Measurements from ENCODE around the gene HIVEP3.

HIVEP3 gene

DNA sequence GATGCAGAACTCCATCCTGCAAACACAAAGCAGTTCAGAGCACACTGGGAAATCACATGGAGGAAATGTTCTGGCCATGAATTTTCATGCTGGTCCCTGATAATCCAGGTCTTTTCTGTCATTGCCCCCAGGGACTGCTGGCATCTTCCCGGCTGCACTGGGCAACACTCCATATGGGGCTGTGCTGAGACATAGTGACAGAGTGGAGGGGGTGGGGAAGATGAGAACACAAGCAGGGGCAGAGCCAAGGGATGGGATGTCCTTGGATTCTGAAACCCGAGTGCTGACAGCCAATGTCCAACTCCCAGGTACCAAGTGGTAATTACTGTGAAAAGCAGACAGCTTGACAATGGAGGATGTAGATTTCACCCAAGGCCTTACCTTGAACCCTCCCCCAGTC lies 185.7 kb downstream of the HIVEP3 start:
- DNase-seq (ENCODE audit: low read depth in 3 of 3), result no peak

DNA sequence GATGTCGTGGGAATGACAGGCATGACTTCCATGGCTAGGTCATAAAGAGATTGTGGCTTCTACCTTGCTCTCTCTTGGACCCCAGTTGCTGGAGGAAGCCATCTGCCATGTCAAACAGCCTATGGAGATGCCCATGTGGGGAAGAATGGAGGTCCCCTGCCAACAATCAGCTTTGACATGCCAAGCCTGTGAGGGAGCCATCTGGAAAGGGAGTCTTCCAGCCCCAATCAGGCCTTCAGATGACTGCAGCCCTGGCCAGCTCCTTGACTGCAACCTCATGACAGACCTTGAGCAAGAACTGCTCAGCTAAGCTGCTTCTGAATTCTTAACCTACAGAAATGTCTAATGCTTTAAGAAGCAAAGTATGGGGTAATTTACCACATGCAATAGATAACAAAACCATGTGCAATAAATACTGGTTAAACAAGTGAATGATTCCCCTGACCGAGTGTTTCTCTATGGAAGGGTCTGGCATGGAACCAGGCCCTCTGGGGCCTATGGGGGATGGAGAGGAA lies 187.1 kb downstream of the HIVEP3 start:
- DNase-seq (ENCODE audit: low read depth in 3 of 3), result no peak

DNA sequence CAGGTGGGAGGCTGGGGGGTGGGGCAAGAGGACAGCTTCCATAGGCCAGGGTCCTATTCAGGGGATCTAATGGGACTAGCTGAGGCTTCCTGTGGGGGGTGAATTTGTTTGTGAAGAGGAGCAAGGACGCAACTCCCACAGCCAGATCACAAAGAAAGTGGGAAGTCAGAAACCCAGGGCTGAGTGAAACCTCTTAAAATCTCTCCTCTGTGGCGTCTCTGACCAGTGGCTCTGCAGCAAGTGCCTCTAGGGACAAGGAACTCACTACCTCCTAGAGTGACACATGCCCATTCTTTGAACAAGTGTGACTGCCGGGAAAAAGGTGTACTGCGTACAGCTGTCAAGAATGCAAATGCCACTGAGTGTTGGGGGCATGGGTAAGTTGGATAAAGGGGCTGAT lies 187.9 kb downstream of the HIVEP3 start:
- DNase-seq (ENCODE audit: low read depth in 3 of 3), result no peak

DNA sequence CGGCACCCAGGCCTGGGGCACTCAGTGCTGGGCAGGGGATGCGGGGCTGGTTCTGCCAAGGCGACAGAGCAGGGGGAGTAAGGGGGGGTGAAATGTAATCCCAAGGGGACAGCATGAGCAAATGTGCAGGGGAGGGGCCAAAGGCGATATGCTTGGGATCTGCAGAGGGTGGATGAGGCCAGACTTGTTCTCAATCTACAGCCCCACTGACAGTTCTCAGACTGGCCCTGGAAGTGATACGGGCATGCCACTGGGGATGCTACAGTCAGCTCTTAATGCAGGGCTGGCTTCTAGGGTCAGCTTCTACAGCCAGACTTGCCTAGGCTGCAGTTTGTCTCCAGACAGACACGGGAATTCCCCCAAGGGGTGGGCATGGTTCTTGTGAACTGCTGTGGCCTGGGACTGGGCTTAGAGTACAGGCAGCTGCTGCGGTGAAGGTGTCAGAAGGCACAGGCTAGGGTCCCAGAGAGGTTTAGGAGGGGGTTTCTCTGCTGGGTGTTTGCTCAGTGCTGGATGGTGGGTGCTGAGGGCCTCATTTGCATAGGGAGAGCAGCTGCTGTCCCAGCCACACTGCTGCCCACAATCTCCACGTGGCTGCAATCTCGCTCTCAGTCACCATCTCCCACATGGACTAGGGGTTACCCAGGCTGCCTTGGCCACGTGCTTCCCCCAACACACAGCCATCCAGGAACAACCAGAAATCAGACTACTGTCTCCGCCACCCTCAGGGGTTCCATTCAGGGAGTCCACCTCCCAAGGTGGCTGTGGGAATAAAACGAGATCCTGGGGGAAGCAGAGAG lies 190.1 kb downstream of the HIVEP3 start:
- peak in 1 of 3 experiments; percentile 30 for DNase-seq (ENCODE audit: low read depth in 3 of 3)

DNA sequence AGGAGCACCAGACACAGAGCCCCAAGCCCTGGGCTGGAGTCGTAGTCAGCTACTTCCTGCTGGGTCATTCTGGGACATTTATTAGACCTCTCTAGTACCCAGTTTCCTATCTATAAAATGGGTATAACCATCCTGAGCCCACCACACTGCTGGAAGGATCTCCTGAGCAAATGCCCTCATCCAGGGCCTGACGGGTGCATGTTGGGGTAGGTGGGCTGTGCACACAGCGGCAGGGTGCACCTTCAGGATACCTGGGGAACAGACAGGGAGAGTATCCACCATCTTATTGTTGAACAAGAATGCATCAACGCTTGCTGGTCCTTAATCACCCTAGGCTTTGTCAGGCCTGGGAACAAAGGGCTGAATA lies 191.0 kb downstream of the HIVEP3 start:
- DNase-seq (ENCODE audit: low read depth in 3 of 3), result no peak

DNA sequence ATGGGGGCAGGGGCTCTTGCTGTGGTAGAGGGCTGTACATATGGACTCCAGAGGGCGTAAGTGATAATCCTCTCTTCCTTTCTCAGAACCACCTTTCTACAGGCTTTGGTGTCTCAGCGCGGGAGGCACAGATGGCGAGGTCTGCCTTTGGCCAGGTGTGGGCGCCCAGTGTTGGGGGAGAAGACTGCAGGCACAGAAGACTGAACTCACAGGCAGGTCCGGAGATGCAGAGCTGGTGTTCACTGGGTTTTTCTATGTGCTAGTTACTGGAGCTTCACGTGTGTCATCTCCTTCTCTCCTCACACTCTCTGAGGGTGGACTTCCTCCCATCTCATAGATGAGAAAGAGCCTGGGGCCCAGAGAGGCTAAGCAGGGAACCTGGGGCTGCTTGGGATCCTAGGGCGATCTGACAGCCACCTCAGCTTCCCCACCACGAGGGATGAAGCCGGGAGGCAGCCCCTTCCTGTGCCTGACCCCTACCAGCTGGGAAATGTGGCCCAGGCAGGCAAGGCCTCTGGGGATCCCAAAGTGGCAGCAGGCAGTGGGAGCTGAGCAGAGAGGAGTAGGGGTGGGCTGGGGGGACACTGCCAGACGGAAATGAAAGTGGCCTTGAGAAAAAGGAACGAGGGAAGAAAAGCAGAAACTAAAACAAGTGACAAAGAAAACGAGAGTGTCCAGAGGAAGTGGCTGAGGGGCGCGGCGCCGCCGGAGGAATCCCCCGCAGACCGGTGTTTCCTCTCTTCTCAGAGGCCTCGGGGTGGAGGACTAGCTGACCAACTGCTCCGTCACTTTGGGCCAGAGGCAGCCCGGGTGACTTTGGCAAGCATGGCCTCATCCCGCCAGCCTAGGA lies 191.6 kb downstream of the HIVEP3 start:
- no peak for DNase-seq (ENCODE audit: low read depth in 3 of 3)

DNA sequence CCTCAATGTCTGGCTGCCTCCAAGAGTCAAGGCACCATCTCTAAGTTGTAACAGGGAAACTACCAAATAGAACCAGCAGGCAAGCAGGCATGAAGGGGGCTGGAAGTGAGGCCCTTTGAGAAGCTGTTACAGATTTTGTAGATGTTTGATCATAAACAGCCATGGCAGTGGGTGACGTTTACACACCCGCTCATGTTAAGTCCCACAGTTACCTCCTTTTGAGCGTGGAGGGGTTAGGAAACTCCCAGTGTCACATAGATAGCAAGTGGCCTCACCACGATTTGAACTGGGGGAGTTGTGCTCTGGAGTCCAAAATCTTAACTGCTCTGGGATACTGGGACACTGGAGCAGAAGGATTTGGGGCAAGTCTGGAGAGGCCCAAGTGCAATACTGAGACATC lies 192.4 kb downstream of the HIVEP3 start:
- DNase-seq (ENCODE audit: low read depth in 3 of 3), result no peak

DNA sequence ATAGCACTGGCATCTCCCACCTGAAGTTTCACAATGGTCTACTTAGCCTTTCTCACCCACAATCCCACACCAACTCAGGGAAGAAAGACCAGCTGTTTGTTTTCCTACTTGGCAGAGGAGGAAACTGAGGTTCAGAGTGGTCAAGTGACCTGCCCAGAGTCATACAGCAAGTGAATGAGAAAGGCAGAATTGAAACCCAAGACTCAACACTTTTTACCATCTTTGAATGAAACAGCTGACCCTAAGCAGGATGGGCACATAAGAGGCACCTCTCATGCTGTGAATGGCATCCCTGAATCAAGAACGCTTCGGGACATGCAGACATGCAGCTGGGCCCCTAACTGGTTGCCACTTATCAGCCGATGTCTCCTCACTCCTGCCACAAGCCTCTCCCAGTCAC lies 193.8 kb downstream of the HIVEP3 start:
- no peak for DNase-seq (ENCODE audit: low read depth in 3 of 3)

DNA sequence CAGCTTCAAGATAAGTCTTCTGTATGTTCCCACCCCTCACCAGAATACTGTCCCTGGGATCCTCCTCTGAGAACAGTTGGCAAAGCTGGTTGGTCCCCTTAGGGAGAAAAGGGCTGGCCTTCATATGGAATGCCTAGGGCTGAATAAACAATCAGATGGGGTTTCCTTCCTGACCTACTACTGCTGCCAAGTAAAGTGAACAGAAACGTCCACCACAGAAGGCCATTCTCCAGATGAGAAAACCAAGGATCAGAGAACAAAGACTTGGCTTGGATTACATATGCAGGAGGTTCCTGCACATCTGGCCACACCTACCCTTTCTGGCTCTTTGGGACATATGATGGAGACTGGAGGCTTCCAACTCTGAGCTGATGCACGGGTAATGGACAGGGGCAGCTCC lies 194.5 kb downstream of the HIVEP3 start:
- no peak for DNase-seq (ENCODE audit: low read depth in 3 of 3)

DNA sequence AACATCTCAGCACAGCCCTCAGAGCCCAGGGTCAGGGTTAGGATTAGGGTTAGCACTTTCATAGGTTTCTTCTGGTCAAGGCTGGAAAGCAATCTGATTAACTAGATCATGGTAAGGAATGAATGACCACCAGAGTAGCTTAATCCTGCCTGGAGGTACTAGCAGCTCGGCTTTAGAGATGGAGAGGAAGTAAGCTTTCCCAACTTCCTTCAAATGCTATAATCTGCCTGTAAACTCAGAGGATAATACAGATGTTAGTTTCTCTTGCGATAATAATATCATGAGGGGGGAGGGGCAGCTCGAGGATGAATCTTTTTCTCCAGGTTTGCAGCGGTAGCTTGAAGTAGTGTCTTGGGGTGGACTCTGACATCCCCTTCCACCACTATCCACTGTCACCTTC lies 194.9 kb downstream of the HIVEP3 start:
- DNase-seq (ENCODE audit: low read depth in 3 of 3), result no peak

DNA sequence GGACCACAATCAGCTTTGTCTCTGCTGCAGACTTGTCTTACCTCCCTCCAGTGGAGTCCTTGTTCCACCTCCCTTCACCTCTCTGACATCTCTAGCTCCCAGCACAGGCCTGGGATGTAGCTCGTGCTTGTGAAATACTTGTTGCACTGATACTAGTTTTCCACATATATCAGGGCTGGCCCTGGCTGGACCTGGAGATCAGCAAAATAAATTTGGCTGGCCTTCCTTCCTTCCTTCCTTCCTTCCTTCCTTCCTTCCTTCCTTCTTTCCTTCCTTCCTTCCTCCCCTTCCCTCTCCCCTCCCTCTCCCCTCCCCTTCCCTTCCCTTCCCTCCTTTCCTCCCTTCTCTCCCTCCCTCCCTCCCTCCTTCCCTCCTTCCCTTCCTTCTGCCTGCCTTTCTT lies 196.5 kb downstream of the HIVEP3 start:
- DNase-seq (ENCODE audit: low read depth in 3 of 3), result no peak

DNA sequence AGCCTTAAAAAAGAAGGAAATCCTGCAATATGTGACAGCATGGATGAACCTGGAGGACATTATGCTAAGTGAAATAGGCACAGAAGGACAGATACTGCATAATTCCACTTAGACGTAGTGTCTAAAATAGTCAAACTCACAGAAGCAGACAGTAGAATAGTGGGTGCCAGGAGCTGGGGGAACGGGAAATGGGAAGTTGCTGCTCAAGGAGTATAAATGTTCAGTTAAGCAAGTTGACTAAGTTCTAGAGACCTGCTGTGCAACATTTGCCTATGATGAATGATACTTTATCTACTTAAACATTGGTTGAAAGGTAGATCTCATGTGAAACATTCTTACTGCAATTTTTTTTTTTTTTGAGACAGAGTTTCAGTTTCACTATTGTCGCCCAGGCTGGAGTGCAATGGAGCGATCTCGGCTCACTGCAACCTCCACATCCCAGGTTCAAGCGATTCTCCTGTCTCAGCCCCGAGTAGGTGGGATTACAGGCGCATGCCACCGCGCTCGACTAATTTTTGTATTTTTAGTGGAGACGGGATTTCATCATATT lies 197.8 kb downstream of the HIVEP3 start:
- no peak for DNase-seq (ENCODE audit: low read depth in 3 of 3)

DNA sequence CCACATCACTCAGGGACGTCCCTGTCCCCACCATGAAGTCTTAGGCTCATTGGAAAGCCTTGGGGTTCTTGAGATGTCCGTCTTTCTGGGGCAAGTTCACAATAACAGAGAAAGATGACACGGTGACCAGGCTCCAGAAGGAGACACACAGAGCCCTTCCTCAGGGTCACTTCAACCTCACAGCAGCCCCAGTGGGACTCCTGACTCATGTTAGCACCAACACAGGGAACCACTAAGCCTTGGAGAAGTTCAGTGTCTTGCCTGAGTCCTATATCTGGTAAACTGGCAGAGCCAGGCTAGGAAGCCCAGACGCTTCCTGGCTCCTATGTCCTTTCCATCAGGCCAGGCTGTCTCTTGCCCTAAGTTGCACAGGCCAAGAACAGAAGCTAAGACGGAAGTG lies 199.1 kb downstream of the HIVEP3 start:
- DNase-seq (ENCODE audit: low read depth in 3 of 3), result no peak

DNA sequence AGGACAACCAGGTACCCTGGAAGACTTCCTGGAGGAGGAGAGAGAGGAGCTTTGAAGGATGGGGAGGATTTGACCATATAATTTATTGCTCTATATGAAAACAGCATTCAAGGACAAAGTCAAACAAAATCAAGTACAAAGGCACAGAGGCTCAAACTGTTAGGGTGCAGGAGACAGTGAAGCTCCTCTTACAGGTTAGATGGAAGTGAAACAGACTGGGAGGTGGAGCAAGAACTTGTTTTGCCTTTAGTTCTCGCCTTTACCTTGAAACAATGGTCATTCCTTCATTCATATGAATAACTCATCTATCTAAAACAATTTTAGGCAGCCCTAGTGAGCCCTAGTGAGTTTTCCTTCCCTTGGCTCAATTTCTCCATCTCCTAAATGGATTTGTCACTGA lies 199.6 kb downstream of the HIVEP3 start:
- no peak for DNase-seq (ENCODE audit: low read depth in 3 of 3)

DNA sequence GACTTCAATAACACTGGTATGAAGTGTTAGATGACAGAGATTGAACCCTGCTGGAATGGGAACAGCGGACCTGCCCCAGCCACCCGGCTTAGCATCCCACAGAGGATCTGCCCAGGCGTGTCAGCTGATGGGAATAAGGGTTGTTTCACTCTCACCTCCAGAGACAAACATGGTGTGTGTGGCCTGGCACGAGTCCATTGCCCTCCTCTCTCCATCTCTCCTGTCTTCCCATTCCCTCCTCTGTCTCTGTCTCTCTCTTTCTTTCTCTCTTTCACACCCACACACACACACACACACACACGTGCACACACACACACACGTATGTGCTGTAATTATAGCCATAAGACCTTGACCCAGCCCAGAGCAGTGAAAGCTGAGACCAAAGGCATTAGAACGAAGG lies 200.2 kb downstream of the HIVEP3 start:
- no peak for DNase-seq (ENCODE audit: low read depth in 3 of 3)

DNA sequence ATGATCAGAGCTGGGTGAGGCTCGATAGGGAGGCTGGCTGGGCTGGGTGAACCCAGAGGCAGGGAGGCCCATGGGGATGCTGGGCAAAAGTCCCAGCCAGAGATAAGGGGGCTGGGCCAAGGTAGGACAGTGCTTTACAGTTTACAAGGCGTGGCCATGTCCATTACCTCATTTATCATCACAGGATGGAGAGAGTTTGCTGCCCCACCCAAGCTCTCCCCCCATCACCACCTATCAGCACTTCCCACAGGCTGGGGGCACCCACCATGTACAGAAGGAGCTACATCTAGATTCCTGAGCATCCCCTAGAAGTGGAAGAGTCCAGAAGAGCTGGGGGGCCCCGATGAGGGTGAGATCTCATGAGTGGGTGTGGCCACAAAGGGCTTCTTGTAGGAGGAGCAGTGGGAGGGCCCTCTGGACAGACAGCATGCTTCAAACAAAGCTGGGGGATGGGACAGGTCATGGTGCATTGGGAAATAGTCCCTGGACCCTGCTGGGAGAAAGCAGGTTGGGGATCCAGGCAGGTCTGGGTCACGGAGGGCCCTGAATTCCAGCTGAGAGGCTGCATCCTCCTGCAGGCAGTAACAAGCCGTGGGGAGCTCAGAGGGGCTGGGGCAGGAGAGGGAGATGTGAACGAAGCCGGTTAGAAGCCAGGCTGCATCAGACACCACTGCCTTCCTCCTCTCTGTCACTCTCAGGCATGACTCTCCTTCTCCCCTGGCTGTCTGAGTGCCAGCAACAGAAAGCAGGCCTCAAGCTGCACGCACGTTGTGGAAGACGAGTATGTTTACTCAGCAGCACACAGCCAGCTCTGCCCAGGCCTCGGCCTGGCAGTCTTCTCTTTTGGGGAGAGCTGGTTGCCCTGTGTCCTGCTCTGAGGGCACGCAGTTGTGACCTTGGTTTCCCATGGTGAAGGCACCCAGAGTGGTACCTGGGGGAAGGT lies 202.3 kb downstream of the HIVEP3 start:
- no peak for DNase-seq (ENCODE audit: low read depth in 3 of 3)

DNA sequence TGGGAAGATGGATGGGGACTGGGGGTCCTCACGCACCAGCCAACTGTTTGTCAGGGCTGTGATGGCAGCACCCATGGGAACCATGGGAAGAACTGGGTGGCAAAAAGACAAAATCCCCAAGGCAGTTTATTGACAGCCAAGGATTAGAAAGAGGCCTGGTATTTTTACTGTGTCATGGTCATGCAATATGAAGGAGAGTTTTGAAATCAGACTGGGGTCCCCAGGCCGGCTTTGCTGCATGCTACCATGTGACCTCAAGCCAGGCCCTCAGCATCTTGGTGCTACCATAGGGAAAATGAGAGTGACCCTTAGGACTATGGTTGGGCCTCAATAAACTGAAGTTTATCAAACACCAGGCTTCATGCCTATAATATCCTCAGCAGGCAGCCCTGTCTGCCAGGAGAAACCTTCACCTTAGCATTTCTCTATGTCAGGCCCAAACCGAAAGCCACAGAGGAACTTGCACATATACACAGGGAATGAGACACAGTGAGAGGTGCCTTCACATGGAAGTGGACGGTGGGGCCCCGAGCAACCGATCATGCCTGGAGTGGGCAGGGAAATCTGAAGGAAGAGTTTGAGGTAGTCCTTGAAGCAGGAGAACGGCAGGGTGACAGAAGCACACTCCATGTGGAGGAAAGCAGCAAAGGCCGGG lies 203.2 kb downstream of the HIVEP3 start:
- no peak for DNase-seq (ENCODE audit: low read depth in 3 of 3)

DNA sequence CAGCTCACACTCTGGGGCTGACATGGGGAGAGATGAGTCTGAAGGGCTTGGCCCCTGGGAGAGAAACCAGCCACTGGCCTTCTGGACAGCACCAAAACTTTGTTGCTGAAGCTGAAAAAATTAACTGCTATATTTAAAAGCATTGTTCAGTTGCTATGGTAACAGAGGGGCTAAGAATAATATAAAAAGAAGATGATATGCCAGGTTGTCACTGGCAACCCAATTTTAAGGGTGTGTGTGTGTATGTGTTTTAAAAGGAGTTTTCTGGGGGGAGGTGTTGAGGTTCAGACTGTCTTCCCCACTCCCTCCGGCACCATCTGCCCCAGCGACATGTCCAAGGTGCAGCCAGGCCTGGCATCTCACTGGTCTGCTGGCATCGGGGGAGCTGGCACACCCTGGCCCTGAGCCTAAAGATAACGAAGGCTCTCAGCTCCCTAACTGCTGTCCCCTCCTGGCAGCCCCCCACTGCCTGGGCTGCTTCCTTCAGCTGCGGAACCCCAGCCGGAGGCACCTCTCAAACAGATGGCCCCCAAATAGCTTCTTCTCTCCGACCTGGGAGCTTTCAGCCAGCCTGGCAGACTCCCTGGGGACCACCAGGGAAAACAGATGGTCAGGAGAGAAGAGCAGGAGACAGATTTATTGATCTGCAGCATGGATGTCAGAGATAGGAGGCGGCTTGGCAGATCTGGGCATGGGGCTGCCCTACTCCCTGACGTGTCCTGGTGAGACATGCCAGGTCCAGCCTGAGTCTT lies 203.9 kb downstream of the HIVEP3 start:
- DNase-seq (ENCODE audit: low read depth in 3 of 3), result no peak

DNA sequence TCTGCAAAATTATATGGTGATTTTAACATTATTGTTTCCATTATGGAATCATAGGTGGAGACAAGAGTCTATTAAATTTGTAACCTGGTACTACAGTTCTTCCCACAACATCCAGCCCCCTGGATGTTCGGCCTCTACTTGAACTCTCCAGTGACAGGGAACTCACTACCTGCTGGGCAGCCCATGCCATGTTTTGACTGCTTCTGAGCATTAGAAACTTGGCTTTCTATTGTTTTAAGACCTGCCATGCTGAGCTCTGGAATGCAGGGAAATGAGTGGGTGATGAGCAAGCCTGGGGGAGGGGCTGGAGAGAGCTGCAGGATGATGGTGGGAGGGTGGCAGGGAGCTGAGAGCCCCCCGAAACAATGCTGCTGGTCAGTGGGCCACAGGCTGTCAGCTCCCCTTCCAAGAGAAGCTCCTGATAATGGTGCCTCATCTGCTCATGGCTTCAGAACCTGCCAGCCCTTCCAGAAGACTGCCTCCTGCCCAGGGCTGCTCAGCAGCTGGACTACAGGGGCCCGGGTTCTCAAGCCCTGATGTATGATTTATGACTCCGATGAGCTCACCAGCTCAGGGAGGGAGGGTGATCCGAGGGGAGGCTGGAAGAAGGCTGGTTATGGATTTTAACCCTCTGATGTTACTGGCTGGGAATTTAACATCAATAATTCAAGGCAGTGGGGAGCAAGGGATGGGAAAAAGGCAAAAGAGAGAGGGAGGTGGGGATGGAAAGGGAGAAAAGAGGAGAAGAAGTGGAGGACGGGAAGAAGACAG lies 205.0 kb downstream of the HIVEP3 start:
- no peak for DNase-seq (ENCODE audit: low read depth in 3 of 3)

DNA sequence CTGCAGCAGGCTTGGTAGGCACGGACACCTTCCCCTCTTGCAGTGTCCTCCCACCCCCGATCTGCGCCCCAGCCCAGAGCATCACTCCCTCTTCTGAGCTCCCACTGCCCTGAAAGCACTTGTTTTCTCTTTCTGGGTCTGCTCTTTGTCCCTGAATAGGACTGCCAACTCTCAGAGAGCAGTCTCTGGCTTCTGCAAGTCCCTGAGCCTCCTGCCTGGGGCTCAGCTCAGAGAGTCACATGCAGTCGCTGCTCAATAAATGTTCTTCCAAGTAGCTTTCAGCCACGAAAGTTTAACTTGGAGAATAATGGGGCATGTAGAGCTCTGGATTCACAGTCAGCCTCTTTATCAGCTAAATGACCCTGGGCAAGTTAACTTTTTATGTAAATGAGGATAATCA lies 205.6 kb downstream of the HIVEP3 start:
- DNase-seq (ENCODE audit: low read depth in 3 of 3), result no peak

Data from stimulated activated CD4-positive, alpha-beta T cell treated with anti-CD3 and anti-CD28 coated beads, TNF-alpha, amount 100 ng/mL, for 4 hours (primary cell).